ENCODE results near the gene DAPK2. TPM values are rescaled to one million over a fixed set of nuclear protein-coding genes. Genes with fewer than 3 reads are reported as not detected.

DAPK2 gene
- total RNA-seq (2021): 1.0 to 2.3 TPM (median 1.5 TPM) in 3 replicates
- Bru-seq, nascent RNA: percentile 32 among the genes with signal in this experiment
- long read RNA-seq, experiment 1, partial matches to known transcripts: 1 of 4 reads
- long read RNA-seq, experiment 1, other reads (novel, unspliced or antisense): 2 of 4 reads
- long read RNA-seq, experiment 2, partial matches to known transcripts: 0 of 1 reads
- long read RNA-seq, experiment 2, other reads (novel, unspliced or antisense): 1 of 1 reads
- long read RNA-seq, experiment 3, partial matches to known transcripts: 0 of 1 reads
- long read RNA-seq, experiment 3, other reads (novel, unspliced or antisense): 0 of 1 reads

DNA sequence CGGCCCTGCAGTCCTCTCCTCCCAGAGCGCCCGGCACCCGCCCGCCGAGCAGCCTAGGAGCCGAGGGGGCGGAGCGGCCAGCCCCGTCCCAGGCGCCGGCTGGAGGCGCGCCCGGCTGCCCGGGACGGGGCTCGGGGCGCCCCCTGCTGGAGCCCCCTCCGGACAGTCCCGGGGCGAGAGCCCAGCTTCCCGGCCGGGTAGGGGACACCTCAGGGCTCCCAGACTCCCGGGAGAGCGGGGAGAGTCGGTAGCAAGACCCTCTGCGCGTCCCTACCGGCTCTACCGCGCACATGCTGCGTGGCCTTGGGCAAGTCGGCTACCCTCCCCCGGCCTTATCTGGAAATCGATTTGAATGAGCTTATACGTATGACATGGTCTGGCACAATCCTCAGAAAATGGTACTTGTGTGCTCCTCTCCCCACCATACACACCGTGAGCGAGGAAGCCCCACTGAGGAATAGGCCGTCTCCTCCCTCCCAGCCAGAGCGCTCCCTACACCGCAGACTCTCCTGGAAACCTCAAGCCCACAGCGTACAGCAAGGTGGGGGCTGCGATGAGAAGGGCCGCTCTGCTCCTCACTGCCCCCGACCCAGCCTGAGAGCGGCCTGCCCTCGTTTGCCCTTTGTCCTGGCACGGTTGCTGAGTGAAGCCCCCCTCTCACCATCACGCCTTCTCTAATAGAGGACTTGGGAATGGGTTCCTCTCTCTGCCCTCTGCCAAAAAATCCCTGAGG, at the start of gene DAPK2:
Gene DAPK2, minus strand, starts transcription at position 65 of the 733 bp plus-strand sequence. CDS start 6,224 bp downstream, outside the sequence.
- Mint-ChIP-seq H3K27ac (no peak within 1 kb of the TSS), H3K4me3 (peak within 1 kb of the TSS; percentile 74), H3K9me3 (no peaks in the 10 kb centered on the region), H3K27me3 (ENCODE audit: low read depth) (peaks cover 51% of the 10 kb centered on the region), H3K4me1 (peaks cover 7% of the 10 kb centered on the region), H3K36me3 (no peaks in the 10 kb centered on the region)
- DNase-seq (ENCODE audit: low spot score) (peak; percentile 73), ATAC-seq (peak; percentile 88)
- TF ChIP-seq SP1 (CRISPR knock-in tag; conservative IDR thresholded peaks at IDR 0.05) (0 out of 2 replicates have a peak, but pooled peaks have one; percentile 39), ZNF263 (CRISPR knock-in tag; IDR thresholded peaks at IDR 0.05; ENCODE audit: low read depth) (no peak), ZNF423 (CRISPR knock-in tag; IDR thresholded peaks at IDR 0.05) (peak; percentile 95)
- TF ChIP-seq, protein P1, sequence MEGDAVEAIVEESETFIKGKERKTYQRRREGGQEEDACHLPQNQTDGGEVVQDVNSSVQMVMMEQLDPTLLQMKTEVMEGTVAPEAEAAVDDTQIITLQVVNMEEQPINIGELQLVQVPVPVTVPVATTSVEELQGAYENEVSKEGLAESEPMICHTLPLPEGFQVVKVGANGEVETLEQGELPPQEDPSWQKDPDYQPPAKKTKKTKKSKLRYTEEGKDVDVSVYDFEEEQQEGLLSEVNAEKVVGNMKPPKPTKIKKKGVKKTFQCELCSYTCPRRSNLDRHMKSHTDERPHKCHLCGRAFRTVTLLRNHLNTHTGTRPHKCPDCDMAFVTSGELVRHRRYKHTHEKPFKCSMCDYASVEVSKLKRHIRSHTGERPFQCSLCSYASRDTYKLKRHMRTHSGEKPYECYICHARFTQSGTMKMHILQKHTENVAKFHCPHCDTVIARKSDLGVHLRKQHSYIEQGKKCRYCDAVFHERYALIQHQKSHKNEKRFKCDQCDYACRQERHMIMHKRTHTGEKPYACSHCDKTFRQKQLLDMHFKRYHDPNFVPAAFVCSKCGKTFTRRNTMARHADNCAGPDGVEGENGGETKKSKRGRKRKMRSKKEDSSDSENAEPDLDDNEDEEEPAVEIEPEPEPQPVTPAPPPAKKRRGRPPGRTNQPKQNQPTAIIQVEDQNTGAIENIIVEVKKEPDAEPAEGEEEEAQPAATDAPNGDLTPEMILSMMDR (IDR thresholded peaks at IDR 0.05): peak; percentile 60
- ChIA-PET POLR2A (interaction anchor here (1.7 kb wide), 1 partner anchor 10 kb away, joined by 3 read pairs; no protein-coding TSS in a partner anchor), CTCF (interaction anchor here (0.6 to 3.0 kb wide), 39 partner anchors 8 to 450 kb away, joined by 3 to 57 read pairs (median 5); partner anchors contain the start of genes CIAO2A and FBXL22)

DNA sequence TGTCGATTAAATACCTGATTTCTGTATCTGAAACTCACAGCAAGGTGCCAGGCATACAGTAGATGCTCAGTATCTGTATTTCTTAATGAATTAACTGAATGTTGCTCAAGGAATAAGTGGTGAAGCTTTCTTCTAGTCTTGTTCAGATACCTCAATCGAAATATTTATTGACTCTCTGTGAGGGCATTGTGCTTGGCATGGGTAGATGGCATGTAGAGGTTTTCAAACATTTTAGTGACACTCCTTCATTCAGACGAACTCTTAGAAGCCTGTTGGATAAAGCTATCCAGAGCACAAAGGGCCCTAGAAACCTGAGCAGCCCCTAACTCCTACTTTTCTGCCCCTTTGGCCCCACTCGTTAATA, 49.1 kb upstream of the DAPK2 start:
- DNase-seq (ENCODE audit: low spot score) (no peak), ATAC-seq (no peak)
- CTCF ChIA-PET: interaction anchor here (1.0 to 2.7 kb wide), 2 partner anchors 54 to 58 kb away, joined by 4 to 19 read pairs; no protein-coding TSS in a partner anchor
- H3K27ac Mint-ChIP-seq: no peak overlapping the region; the same call in 1 of the 2 replicates
- no peaks in the 10 kb centered on the region for H3K9me3 Mint-ChIP-seq
- no peaks in the 10 kb centered on the region for H3K27me3 Mint-ChIP-seq (ENCODE audit: low read depth)
- TF ChIP-seq, protein P2, sequence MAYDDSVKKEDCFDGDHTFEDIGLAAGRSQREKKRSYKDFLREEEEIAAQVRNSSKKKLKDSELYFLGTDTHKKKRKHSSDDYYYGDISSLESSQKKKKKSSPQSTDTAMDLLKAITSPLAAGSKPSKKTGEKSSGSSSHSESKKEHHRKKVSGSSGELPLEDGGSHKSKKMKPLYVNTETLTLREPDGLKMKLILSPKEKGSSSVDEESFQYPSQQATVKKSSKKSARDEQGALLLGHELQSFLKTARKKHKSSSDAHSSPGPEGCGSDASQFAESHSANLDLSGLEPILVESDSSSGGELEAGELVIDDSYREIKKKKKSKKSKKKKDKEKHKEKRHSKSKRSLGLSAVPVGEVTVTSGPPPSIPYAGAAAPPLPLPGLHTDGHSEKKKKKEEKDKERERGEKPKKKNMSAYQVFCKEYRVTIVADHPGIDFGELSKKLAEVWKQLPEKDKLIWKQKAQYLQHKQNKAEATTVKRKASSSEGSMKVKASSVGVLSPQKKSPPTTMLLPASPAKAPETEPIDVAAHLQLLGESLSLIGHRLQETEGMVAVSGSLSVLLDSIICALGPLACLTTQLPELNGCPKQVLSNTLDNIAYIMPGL (CRISPR knock-in tag; IDR thresholded peaks at IDR 0.05): no peak
- TF ChIP-seq ETV6 (CRISPR knock-in tag; IDR thresholded peaks at IDR 0.05): no peak
- H3K4me1 Mint-ChIP-seq: peaks cover 40% of the 10 kb centered on the region
- POLR2A ChIA-PET: no interaction called here
- peak overlapping the region; percentile 99 for H3K4me3 Mint-ChIP-seq
- H3K36me3 Mint-ChIP-seq: 0 out of 2 replicates have a peak, but pooled peaks cover 2% of the 10 kb centered on the region

DNA sequence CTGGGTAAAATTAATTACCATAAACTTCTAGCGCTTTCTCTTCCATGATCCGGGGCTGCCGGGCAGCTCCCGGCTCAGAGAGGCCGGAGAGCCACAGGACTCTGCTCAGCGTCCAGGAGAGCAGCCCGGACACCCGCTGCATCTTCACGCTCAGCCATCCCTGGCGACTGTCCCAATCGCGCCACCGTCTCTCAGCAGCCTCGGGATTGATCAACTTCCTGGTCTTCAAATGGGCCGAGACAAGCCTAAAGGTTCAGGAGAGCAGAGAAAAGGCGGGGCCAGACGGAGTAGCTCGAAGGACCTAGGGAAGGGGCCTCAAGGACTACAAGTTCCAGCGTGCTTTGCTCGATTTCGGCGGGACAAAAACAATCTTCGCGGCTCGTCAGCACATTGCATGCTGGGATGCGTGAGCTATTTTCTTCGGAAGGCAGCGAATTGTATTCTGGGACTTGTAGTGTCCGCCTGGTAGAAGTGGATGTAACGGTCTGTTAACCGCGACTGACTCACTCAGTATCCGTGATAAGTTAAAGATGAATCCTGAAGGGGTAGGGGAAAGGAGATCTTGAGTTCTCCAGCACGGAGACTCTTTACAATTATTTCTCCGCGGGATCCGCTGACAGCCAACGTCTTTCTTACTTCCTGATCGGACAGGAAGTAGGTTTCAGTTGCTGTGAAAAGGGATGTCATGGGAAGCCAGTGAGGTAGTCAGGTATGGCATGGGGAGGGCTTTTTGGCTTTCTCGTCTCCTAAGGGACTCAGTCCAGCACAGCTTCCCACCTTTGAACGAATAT, 47.5 kb upstream of the DAPK2 start, which contains the start of gene CIAO2A:
Gene CIAO2A, minus strand, starts transcription at position 212 of the 791 bp plus-strand sequence. Its CDS starts 70 bp downstream, at position 142.
- peaks cover 40% of the 10 kb centered on the region for H3K4me1 Mint-ChIP-seq
- H3K27me3 Mint-ChIP-seq (ENCODE audit: low read depth): no peaks in the 10 kb centered on the region
- ChIA-PET CTCF (interaction anchor here (0.6 to 2.7 kb wide), 13 partner anchors 13 to 494 kb away, joined by 3 to 19 read pairs (median 5); partner anchors contain the start of genes DAPK2 and PPIB), POLR2A (interaction anchor here (0.5 to 1.1 kb wide), 4 partner anchors 18 to 823 kb away, joined by 3 read pairs; no protein-coding TSS in a partner anchor)
- DNase-seq (ENCODE audit: low spot score) (peak; percentile 95), ATAC-seq (peak; percentile 86)
- peak within 1 kb of the TSS; percentile 99 for H3K4me3 Mint-ChIP-seq
- 0 out of 2 replicates have a peak, but pooled peaks have one; percentile 3 for TF ChIP-seq SMAD3 (CRISPR knock-in tag; IDR thresholded peaks at IDR 0.05; ENCODE audit: borderline replicate concordance)
- TF ChIP-seq FOXK1 (CRISPR knock-in tag; IDR thresholded peaks at IDR 0.05): peak; percentile 90; the same call in 1 of the 2 replicates
- TF ChIP-seq, protein P3, sequence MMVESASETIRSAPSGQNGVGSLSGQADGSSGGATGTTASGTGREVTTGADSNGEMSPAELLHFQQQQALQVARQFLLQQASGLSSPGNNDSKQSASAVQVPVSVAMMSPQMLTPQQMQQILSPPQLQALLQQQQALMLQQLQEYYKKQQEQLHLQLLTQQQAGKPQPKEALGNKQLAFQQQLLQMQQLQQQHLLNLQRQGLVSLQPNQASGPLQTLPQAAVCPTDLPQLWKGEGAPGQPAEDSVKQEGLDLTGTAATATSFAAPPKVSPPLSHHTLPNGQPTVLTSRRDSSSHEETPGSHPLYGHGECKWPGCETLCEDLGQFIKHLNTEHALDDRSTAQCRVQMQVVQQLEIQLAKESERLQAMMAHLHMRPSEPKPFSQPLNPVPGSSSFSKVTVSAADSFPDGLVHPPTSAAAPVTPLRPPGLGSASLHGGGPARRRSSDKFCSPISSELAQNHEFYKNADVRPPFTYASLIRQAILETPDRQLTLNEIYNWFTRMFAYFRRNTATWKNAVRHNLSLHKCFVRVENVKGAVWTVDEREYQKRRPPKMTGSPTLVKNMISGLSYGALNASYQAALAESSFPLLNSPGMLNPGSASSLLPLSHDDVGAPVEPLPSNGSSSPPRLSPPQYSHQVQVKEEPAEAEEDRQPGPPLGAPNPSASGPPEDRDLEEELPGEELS (CRISPR knock-in tag; IDR thresholded peaks at IDR 0.05): no peak
- TF ChIP-seq SP1 (CRISPR knock-in tag; conservative IDR thresholded peaks at IDR 0.05): 0 out of 2 replicates have a peak, but pooled peaks have one; percentile 31
- TF ChIP-seq ETV6 (CRISPR knock-in tag; IDR thresholded peaks at IDR 0.05): 0 out of 2 replicates have a peak, but pooled peaks have one; percentile 24
- no peak for TF ChIP-seq MXD4 (CRISPR knock-in tag; IDR thresholded peaks at IDR 0.05; ENCODE audit: borderline replicate concordance)
- TF ChIP-seq, protein P4, sequence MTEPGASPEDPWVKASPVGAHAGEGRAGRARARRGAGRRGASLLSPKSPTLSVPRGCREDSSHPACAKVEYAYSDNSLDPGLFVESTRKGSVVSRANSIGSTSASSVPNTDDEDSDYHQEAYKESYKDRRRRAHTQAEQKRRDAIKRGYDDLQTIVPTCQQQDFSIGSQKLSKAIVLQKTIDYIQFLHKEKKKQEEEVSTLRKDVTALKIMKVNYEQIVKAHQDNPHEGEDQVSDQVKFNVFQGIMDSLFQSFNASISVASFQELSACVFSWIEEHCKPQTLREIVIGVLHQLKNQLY (CRISPR knock-in tag; IDR thresholded peaks at IDR 0.05): no peak
- no peaks in the 10 kb centered on the region for H3K9me3 Mint-ChIP-seq
- H3K36me3 Mint-ChIP-seq: peaks cover 10% of the 10 kb centered on the region
- peak within 1 kb of the TSS; percentile 99 for H3K27ac Mint-ChIP-seq

Data from WTC11 (cell line).